Liver (tissue), 9 donors: Measurements from ENCODE around the gene DLGAP4. TPM values are rescaled to one million over a fixed set of nuclear protein-coding genes. Genes with fewer than 3 reads are reported as not detected.

Experiments used
- DNase-seq: peaks from one replicate; pipeline ENCODE4 v3.0.0-alpha.2; 2017; ENCODE audit warnings: low spot score
- H3K27ac ChIP-seq, 2 donors: one replicate each; pipeline ENCODE4 v1.7.0; 2013; ENCODE audit warnings: inconsistent platforms in 2 of 2, low read length in 2 of 2, control low read depth in 1 of 2, low read depth in 1 of 2, mild to moderate bottlenecking in 1 of 2
- H3K27me3 ChIP-seq, 4 donors: one replicate each; pipeline versions ENCODE4 v1.6.1 to v1.7.0; 2013; ENCODE audit warnings: low read length in 3 of 4, inconsistent platforms in 1 of 4, mild to moderate bottlenecking in 1 of 4, moderate library complexity in 1 of 4; ENCODE audit not compliant: control insufficient read depth in 4 of 4, insufficient read depth in 4 of 4
- H3K36me3 ChIP-seq, 4 donors: one replicate each; pipeline versions ENCODE4 v1.6.1 to v1.7.0; 2013; ENCODE audit warnings: low read length in 3 of 4, mild to moderate bottlenecking in 3 of 4, low read depth in 1 of 4, moderate library complexity in 1 of 4; ENCODE audit not compliant: control insufficient read depth in 4 of 4, insufficient read depth in 3 of 4
- H3K4me1 ChIP-seq, 4 donors: one replicate each; pipeline versions ENCODE4 v1.6.1 to v1.7.0; 2013; ENCODE audit warnings: low read length in 3 of 4, mild to moderate bottlenecking in 3 of 4, moderate library complexity in 1 of 4; ENCODE audit not compliant: control insufficient read depth in 4 of 4, insufficient read depth in 4 of 4
- H3K4me3 ChIP-seq, 3 donors: one replicate each; pipeline versions ENCODE4 v1.6.1 to v1.7.0; 2013; ENCODE audit warnings: low read length in 3 of 3, control low read depth in 1 of 3, low read depth in 1 of 3, mild to moderate bottlenecking in 1 of 3
- H3K9ac ChIP-seq, 2 donors: one replicate each; pipeline ENCODE4 v1.7.0; 2013; ENCODE audit warnings: low read length in 2 of 2, mild to moderate bottlenecking in 2 of 2, moderate library complexity in 2 of 2, control low read depth in 1 of 2, low read depth in 1 of 2
- H3K9me3 ChIP-seq, 4 donors: one replicate each; pipeline versions ENCODE4 v1.6.1 to v1.7.0; 2013; ENCODE audit warnings: low read length in 3 of 4; ENCODE audit not compliant: control insufficient read depth in 4 of 4
- EGR1 ChIP-seq, 2 donors: IDR thresholded peaks; 2 replicates each; pipeline ENCODE4 v1.6.1; 2016 to 2018; ENCODE audit warnings: antibody characterized with exemption in 2 of 2, low read depth in 2 of 2
- FOXA1 ChIP-seq: IDR thresholded peaks from 2 replicates; pipeline ENCODE4 v1.6.1; 2016; ENCODE audit warnings: antibody characterized with exemption
- FOXA2 ChIP-seq: IDR thresholded peaks from 2 replicates; pipeline ENCODE4 v1.6.1; 2016; ENCODE audit warnings: antibody characterized with exemption
- GABPA ChIP-seq, 2 donors: IDR thresholded peaks in 1 of 2; conservative IDR thresholded peaks in 1 of 2; 2 replicates each; pipeline ENCODE4 v1.6.1; 2016; ENCODE audit warnings: antibody characterized with exemption in 2 of 2, mild to moderate bottlenecking in 1 of 2, moderate library complexity in 1 of 2
- HNF4A ChIP-seq, 2 donors: conservative IDR thresholded peaks; 2 replicates each; pipeline ENCODE4 v1.6.1; 2016; ENCODE audit warnings: antibody characterized with exemption in 2 of 2, mild to moderate bottlenecking in 2 of 2
- HNF4G ChIP-seq: IDR thresholded peaks from 2 replicates; pipeline ENCODE4 v1.6.1; 2016; ENCODE audit warnings: antibody characterized with exemption
- JUND ChIP-seq, 2 donors: IDR thresholded peaks; 2 replicates each; pipeline ENCODE4 v1.6.1; 2016; ENCODE audit warnings: antibody characterized with exemption in 2 of 2
- NR2F2 ChIP-seq: IDR thresholded peaks from 2 replicates; pipeline ENCODE4 v1.6.1; 2016; ENCODE audit warnings: antibody characterized with exemption
- RAD21 ChIP-seq, 2 donors: IDR thresholded peaks; 2 replicates each; pipeline ENCODE4 v1.6.1; 2016; ENCODE audit warnings: antibody characterized with exemption in 2 of 2, mild to moderate bottlenecking in 2 of 2
- RXRA ChIP-seq, 2 donors: IDR thresholded peaks; 2 replicates each; pipeline ENCODE4 v1.6.1; 2017 to 2018; ENCODE audit warnings: antibody characterized with exemption in 2 of 2, mild to moderate bottlenecking in 1 of 2
- SP1 ChIP-seq: IDR thresholded peaks from 2 replicates; pipeline ENCODE4 v1.6.1; 2018; ENCODE audit warnings: antibody characterized with exemption, mild to moderate bottlenecking
- TAF1 ChIP-seq: conservative IDR thresholded peaks from 2 replicates; pipeline ENCODE4 v1.6.1; 2016; ENCODE audit warnings: antibody characterized with exemption, mild to moderate bottlenecking
- YY1 ChIP-seq: IDR thresholded peaks from 2 replicates; pipeline ENCODE4 v1.6.1; 2016; ENCODE audit warnings: antibody characterized with exemption, mild to moderate bottlenecking
- WGBS: extraction: QIAGEN DNeasy Blood & Tissue Kit; methylation state at CpG from one replicate; pipeline ENCODE4 v1.1.7; 2013; 5-methylcytosine and 5-hydroxymethylcytosine counted together
- polyA plus RNA-seq, 2 donors: library from polyadenylated mRNA; stranded (reverse) in 1 of 2; unstranded in 1 of 2; fragments of 200-250 nt in 1 of 2; fragments of >200 nt in 1 of 2; fragmentation: Nextera tagmentation in 1 of 2; extraction: Ambion mirVana in 1 of 2; gene quantifications; one replicate each; pipeline versions ENCODE4 v1.2.1 to v1.2.3, GENCODE V29; 2013 to 2015
- total RNA-seq, 2 donors: library from RNA; depleted of rRNA; stranded (reverse); fragments of >200 nt; gene quantifications; one replicate each; pipeline ENCODE4 v1.2.3, GENCODE V29; 2014
- TF ChIP-seq, protein P1 (sequence below): fragments of 150-350 bp; IDR thresholded peaks from 2 replicates; pipeline ENCODE4 v1.5.1; 2017; ENCODE audit warnings: improper control_type of control experiment, low read depth, low read length; ENCODE audit not compliant: missing input control
- TF ChIP-seq, protein P2 (sequence below): IDR thresholded peaks from 2 replicates; pipeline ENCODE4 v1.6.1; 2016; ENCODE audit warnings: antibody characterized with exemption
- TF ChIP-seq, protein P3 (sequence below): IDR thresholded peaks from 2 replicates; pipeline ENCODE4 v1.6.1; 2016; ENCODE audit warnings: antibody characterized with exemption
- TF ChIP-seq, protein P4 (sequence below): IDR thresholded peaks from 2 replicates; pipeline ENCODE4 v1.6.1; 2016; ENCODE audit warnings: antibody characterized with exemption, mild to moderate bottlenecking
- TF ChIP-seq, protein P5 (sequence below): IDR thresholded peaks from 2 replicates; pipeline ENCODE4 v1.6.1; 2016; ENCODE audit warnings: antibody characterized with exemption
- donor health status: healthy.
- donor health status: healthy.
- donor health status: healthy.
- donor health status: healthy.
- donor health status: healthy.

DLGAP4 gene
- total and polyA plus RNA-seq, 4 donors, result 2.9 to 18.7 (median 11.2) TPM

DNA sequence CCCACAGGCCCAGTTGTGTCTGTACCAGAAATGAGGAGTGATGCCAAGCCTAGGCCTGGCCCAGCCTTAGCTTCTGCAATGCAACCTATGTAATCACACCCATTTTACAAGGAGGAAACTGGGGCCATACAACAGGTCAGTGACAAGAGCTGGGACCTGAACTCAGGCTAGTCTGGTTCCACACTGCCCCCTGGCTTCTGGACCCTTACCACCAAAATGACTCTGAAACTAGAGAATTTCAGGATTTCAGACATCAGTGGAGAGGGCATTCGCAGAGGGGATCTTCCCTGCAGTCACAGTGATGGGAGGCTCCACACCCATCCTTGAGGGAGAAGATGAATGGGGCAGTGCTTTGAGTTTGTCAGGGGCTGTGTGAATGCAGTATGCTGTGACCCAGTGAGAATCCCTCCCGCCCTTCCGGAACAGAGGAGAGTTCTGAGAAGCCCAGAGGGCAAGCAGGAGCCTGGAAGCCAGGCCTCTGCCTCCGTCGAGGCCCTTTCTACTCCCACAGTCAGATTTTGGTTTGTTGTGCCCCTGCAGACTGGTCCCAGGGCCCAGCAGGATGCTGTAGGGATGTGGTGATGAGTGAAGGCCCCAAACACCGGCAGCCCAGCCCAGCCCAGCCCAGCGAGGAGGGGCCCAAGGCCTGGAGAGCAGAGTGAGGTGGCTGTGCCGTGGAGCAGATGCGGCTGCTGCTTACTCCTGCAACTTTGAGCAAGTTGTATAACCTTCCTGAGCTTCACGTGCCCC lies 187.1 kb downstream of the DLGAP4 start:
- WGBS, result 87% methylated on average over 10 of the region's 10 CpGs
- no peaks in the 10 kb centered on the region for H3K9me3 ChIP-seq
- no peak overlapping the region for H3K9ac ChIP-seq
- H3K4me3 ChIP-seq, result no peak overlapping the region
- TF ChIP-seq HNF4A (conservative IDR thresholded peaks at IDR 0.05) (no peak), YY1 (no peak), SP1 (no peak), NR2F2 (no peak), RAD21 (IDR thresholded peaks at IDR 0.05) (peak; percentile 59 to 71), FOXA2 (no peak), EGR1 (IDR thresholded peaks at IDR 0.05; ENCODE audit: low read depth in 2 of 2) (no peak), FOXA1 (no peak), HNF4G (no peak)
- TF ChIP-seq, protein P1, sequence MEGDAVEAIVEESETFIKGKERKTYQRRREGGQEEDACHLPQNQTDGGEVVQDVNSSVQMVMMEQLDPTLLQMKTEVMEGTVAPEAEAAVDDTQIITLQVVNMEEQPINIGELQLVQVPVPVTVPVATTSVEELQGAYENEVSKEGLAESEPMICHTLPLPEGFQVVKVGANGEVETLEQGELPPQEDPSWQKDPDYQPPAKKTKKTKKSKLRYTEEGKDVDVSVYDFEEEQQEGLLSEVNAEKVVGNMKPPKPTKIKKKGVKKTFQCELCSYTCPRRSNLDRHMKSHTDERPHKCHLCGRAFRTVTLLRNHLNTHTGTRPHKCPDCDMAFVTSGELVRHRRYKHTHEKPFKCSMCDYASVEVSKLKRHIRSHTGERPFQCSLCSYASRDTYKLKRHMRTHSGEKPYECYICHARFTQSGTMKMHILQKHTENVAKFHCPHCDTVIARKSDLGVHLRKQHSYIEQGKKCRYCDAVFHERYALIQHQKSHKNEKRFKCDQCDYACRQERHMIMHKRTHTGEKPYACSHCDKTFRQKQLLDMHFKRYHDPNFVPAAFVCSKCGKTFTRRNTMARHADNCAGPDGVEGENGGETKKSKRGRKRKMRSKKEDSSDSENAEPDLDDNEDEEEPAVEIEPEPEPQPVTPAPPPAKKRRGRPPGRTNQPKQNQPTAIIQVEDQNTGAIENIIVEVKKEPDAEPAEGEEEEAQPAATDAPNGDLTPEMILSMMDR, result peak; percentile 21
- TF ChIP-seq, protein P2, sequence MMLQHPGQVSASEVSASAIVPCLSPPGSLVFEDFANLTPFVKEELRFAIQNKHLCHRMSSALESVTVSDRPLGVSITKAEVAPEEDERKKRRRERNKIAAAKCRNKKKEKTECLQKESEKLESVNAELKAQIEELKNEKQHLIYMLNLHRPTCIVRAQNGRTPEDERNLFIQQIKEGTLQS, result no peak
- TF ChIP-seq, protein P3, sequence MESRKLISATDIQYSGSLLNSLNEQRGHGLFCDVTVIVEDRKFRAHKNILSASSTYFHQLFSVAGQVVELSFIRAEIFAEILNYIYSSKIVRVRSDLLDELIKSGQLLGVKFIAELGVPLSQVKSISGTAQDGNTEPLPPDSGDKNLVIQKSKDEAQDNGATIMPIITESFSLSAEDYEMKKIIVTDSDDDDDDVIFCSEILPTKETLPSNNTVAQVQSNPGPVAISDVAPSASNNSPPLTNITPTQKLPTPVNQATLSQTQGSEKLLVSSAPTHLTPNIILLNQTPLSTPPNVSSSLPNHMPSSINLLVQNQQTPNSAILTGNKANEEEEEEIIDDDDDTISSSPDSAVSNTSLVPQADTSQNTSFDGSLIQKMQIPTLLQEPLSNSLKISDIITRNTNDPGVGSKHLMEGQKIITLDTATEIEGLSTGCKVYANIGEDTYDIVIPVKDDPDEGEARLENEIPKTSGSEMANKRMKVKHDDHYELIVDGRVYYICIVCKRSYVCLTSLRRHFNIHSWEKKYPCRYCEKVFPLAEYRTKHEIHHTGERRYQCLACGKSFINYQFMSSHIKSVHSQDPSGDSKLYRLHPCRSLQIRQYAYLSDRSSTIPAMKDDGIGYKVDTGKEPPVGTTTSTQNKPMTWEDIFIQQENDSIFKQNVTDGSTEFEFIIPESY, result no peak
- H3K27ac ChIP-seq, result no peak overlapping the region
- no peaks in the 10 kb centered on the region for H3K27me3 ChIP-seq
- peaks cover 0 to 4% (median under 1%) of the 10 kb centered on the region in 4 donors for H3K36me3 ChIP-seq
- H3K4me1 ChIP-seq, result peaks cover 4 to 29% (median 15%) of the 10 kb centered on the region in 4 donors
- no peak for DNase-seq

DNA sequence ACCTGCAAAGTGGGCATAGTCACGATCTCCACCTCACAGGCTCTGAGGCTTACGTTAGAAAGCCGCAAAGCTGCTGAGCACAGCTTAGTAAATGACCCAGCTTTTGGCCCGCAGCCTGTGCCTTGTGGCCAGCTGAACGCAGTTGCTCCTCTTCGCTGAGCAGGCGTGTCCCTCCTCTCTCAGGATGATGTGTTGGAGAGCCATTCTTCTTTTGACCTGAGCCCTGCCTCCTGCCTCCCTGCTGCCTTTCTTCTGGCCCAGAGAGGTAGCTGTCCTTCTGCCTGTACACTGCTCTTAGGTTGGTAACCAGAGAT lies 187.6 kb downstream of the DLGAP4 start:
- Histone ChIP-seq H3K27me3 (no peaks in the 10 kb centered on the region), H3K9me3 (no peaks in the 10 kb centered on the region), H3K27ac (no peak overlapping the region), H3K4me3 (no peak overlapping the region), H3K36me3 (peaks cover 0 to 8% (median under 1%) of the 10 kb centered on the region in 4 donors), H3K9ac (no peak overlapping the region), H3K4me1 (peaks cover 4 to 33% (median 16%) of the 10 kb centered on the region in 4 donors)
- 38% methylated on average over 7 of the region's 7 CpGs for WGBS
- DNase-seq, result no peak
- TF ChIP-seq YY1 (no peak), FOXA1 (no peak), JUND (IDR thresholded peaks at IDR 0.05) (no peak), TAF1 (no peak), NR2F2 (no peak), EGR1 (IDR thresholded peaks at IDR 0.05; ENCODE audit: low read depth in 2 of 2) (no peak), RAD21 (IDR thresholded peaks at IDR 0.05) (no peak), SP1 (no peak), HNF4G (no peak), RXRA (IDR thresholded peaks at IDR 0.05) (no peak), FOXA2 (no peak), HNF4A (conservative IDR thresholded peaks at IDR 0.05) (no peak), GABPA (IDR thresholded peaks at IDR 0.05 in 1 of 2, conservative IDR thresholded peaks at IDR 0.05 in 1 of 2) (no peak)
- TF ChIP-seq, protein P4, sequence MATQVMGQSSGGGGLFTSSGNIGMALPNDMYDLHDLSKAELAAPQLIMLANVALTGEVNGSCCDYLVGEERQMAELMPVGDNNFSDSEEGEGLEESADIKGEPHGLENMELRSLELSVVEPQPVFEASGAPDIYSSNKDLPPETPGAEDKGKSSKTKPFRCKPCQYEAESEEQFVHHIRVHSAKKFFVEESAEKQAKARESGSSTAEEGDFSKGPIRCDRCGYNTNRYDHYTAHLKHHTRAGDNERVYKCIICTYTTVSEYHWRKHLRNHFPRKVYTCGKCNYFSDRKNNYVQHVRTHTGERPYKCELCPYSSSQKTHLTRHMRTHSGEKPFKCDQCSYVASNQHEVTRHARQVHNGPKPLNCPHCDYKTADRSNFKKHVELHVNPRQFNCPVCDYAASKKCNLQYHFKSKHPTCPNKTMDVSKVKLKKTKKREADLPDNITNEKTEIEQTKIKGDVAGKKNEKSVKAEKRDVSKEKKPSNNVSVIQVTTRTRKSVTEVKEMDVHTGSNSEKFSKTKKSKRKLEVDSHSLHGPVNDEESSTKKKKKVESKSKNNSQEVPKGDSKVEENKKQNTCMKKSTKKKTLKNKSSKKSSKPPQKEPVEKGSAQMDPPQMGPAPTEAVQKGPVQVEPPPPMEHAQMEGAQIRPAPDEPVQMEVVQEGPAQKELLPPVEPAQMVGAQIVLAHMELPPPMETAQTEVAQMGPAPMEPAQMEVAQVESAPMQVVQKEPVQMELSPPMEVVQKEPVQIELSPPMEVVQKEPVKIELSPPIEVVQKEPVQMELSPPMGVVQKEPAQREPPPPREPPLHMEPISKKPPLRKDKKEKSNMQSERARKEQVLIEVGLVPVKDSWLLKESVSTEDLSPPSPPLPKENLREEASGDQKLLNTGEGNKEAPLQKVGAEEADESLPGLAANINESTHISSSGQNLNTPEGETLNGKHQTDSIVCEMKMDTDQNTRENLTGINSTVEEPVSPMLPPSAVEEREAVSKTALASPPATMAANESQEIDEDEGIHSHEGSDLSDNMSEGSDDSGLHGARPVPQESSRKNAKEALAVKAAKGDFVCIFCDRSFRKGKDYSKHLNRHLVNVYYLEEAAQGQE, result no peak
- TF ChIP-seq, protein P2, result no peak
- TF ChIP-seq, protein P3, result no peak
- TF ChIP-seq, protein P1, result no peak
- TF ChIP-seq, protein P5, sequence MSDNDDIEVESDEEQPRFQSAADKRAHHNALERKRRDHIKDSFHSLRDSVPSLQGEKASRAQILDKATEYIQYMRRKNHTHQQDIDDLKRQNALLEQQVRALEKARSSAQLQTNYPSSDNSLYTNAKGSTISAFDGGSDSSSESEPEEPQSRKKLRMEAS, result no peak
